Activated B cell treated with CpG ODN at 0.5 μM for 24 hours (primary cell): ENCODE data around the gene UBE2K. TPM values are rescaled to one million over a fixed set of nuclear protein-coding genes. Genes with fewer than 3 reads are reported as not detected.

Source experiments
- ATAC-seq: fragments of 200-7000 bp; cut with Tn5 transposase; one replicate; pipeline ENCODE4 v1.10.0; 2021; ENCODE audit warnings: low read depth, mild to moderate bottlenecking, moderate library complexity
- CTCF ChIA-PET: fragments of 350-600 bp; sonication (Branson Sonifier 250); formaldehyde crosslinking; loops from one replicate; lab custom pipeline; 2021; ENCODE audit warnings: antibody characterized with exemption; lab: Charles Lee
- POLR2A ChIA-PET: fragments of 350-600 bp; sonication (Branson Sonifier 250); formaldehyde crosslinking; loops from one replicate; lab custom pipeline; 2021; ENCODE audit warnings: antibody characterized with exemption; lab: Charles Lee
- DNase-seq: peaks from one replicate; pipeline ENCODE4 v3.0.0; 2022
- H3K27ac Mint-ChIP-seq: one replicate; pipeline ENCODE4 v1.8.0; 2020; ENCODE audit warnings: mixed read lengths
- H3K27me3 Mint-ChIP-seq: one replicate; pipeline ENCODE4 v1.8.0; 2021; ENCODE audit warnings: mixed read lengths
- H3K36me3 Mint-ChIP-seq: one replicate; pipeline ENCODE4 v1.8.0; 2021; ENCODE audit warnings: low read depth, mixed read lengths
- H3K4me1 Mint-ChIP-seq: one replicate; pipeline ENCODE4 v1.8.0; 2021; ENCODE audit warnings: mixed read lengths
- H3K4me3 Mint-ChIP-seq: one replicate; pipeline ENCODE4 v1.8.0; 2020; ENCODE audit warnings: mild to moderate bottlenecking, mixed read lengths
- H3K9me3 Mint-ChIP-seq: one replicate; pipeline ENCODE4 v1.8.0; 2020; ENCODE audit warnings: mixed read lengths
- intact Hi-C: fragments of 100-400 bp; cut with micrococcal nuclease; formaldehyde crosslinking; loops from one replicate; pipeline ENCODE4 v1.15.1; 2024
- total RNA-seq: library from RNA; stranded (reverse); gene quantifications from 2 replicates; pipeline ENCODE4 v1.2.3, GENCODE V29; 2022
- TF ChIP-seq, protein P1 (sequence below): fragments of 200-600 bp; IDR thresholded peaks from one replicate; pipeline ENCODE4 v1.8.0; 2022; ENCODE audit warnings: antibody characterized with exemption, mild to moderate bottlenecking

The UBE2K gene
- total RNA-seq, 1 donor from 2014 or later, result 54.4 TPM

DNA sequence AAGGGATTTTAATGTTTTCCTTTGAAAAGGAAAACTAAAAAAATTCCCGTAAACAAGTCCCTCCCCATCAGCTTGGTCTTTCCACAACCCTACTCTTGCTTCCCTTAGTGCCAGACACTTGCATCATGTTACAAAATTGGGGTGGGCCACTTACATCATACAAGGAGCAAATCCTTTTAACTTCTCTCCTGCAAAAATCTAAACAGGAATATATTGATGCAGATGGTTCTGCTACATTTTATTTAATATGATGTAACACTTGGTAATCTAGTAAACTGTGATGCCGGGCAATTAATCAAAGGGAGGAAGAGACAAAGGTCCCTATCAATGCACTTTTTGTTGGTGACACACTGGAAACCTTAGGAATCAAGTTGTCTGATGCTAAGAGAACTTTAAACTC lies 125.3 kb downstream of the UBE2K start:
- no peak overlapping the region for H3K27ac Mint-ChIP-seq
- TF ChIP-seq, protein P1, sequence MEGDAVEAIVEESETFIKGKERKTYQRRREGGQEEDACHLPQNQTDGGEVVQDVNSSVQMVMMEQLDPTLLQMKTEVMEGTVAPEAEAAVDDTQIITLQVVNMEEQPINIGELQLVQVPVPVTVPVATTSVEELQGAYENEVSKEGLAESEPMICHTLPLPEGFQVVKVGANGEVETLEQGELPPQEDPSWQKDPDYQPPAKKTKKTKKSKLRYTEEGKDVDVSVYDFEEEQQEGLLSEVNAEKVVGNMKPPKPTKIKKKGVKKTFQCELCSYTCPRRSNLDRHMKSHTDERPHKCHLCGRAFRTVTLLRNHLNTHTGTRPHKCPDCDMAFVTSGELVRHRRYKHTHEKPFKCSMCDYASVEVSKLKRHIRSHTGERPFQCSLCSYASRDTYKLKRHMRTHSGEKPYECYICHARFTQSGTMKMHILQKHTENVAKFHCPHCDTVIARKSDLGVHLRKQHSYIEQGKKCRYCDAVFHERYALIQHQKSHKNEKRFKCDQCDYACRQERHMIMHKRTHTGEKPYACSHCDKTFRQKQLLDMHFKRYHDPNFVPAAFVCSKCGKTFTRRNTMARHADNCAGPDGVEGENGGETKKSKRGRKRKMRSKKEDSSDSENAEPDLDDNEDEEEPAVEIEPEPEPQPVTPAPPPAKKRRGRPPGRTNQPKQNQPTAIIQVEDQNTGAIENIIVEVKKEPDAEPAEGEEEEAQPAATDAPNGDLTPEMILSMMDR, result no peak
- intact Hi-C loops, result no loop called here
- H3K4me3 Mint-ChIP-seq, result no peak overlapping the region
- no peaks in the 10 kb centered on the region for H3K27me3 Mint-ChIP-seq
- H3K9me3 Mint-ChIP-seq, result no peaks in the 10 kb centered on the region
- H3K36me3 Mint-ChIP-seq, result peaks cover 46% of the 10 kb centered on the region
- ATAC-seq (no peak), DNase-seq (no peak)
- POLR2A ChIA-PET, result no interaction called here
- CTCF ChIA-PET, result no interaction called here
- H3K4me1 Mint-ChIP-seq, result no peaks in the 10 kb centered on the region

DNA sequence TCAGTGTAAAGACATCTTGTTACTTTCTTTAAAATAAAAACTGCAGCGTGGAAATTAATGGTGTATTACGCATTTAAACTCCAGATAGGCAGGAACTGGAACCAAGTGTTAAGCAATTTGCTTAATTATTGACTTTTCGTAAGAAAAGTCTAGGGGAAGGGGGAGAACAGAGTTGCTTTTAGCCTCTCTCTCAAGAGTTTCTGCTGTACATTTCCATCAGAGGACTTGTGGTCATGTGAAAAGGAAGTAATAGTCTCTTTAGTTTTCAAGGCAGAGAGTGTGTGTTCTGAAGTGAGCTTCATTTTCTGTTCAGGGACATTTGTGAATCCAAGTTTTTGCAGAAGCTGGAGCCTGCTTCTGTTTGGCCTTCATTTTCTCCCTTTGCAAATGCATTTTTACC lies 127.2 kb downstream of the UBE2K start:
- no peaks in the 10 kb centered on the region for H3K27me3 Mint-ChIP-seq
- TF ChIP-seq, protein P1, result no peak
- DNase-seq (no peak), ATAC-seq (no peak)
- no peaks in the 10 kb centered on the region for H3K4me1 Mint-ChIP-seq
- POLR2A ChIA-PET, result no interaction called here
- H3K4me3 Mint-ChIP-seq, result no peak overlapping the region
- CTCF ChIA-PET, result interaction anchor here (0.6 kb wide), 1 partner anchor 22 kb away, joined by 3 read pairs; no protein-coding TSS in a partner anchor
- no peaks in the 10 kb centered on the region for H3K9me3 Mint-ChIP-seq
- peaks cover 61% of the 10 kb centered on the region for H3K36me3 Mint-ChIP-seq
- intact Hi-C loops, result no loop called here
- H3K27ac Mint-ChIP-seq, result no peak overlapping the region

DNA sequence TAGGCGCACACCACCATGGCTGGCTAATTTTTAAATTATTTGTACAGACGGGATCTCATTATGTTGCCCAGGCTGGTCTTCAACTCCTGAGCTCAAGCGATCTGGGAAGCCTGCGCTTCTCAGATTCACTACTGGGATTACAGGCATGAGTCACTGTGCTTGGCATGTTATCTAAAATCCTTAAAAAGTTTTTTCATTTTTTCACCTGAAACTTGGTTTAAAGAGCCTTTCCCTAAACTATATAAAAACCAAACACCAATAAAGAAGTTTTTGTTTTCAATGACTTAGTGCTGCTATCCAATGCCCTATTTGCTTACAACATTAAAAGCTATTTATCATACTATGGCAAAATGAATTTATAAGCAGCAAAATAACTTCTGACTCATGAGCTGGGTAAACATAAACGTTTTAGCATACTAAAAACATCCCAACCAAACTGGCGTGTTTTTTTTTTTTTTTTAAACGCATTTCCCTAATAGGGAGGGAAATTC lies 127.8 kb downstream of the UBE2K start:
- Mint-ChIP-seq H3K4me3 (no peak overlapping the region), H3K36me3 (peaks cover 64% of the 10 kb centered on the region), H3K27me3 (no peaks in the 10 kb centered on the region), H3K27ac (no peak overlapping the region), H3K4me1 (no peaks in the 10 kb centered on the region), H3K9me3 (no peaks in the 10 kb centered on the region)
- POLR2A ChIA-PET, result no interaction called here
- CTCF ChIA-PET, result no interaction called here
- TF ChIP-seq, protein P1, result no peak
- intact Hi-C loops, result no loop called here
- ATAC-seq (no peak), DNase-seq (no peak)

Other genes with a start within 250 kb of the UBE2K start
- gene RPL9, start 239.2 kb upstream of the UBE2K start, total RNA-seq, result 2,632 and 2,865 TPM in 2 replicates
- 19.5 and 20.5 TPM in 2 replicates for gene LIAS, start 239.1 kb upstream of the UBE2K start, total RNA-seq
- gene UGDH, start 170.7 kb upstream of the UBE2K start, total RNA-seq, result 40.6 and 43.3 TPM in 2 replicates
- gene SMIM14, start 59.3 kb upstream of the UBE2K start, total RNA-seq, result 83.1 and 86.5 TPM in 2 replicates